Psoas muscle (tissue), 8 donors: ENCODE data around the gene SHROOM3. TPM values are rescaled to one million over a fixed set of nuclear protein-coding genes. Genes with fewer than 3 reads are reported as not detected.

Experiments used
- ATAC-seq, 4 donors: fragments of 200-7000 bp; cut with Tn5 transposase; one replicate each; pipeline ENCODE4 v1.9.1; 2020; ENCODE audit warnings: moderate library complexity in 3 of 4, mild to moderate bottlenecking in 2 of 4
- DNase-seq, 2 donors: peaks; one replicate each; pipeline ENCODE4 v3.0.0-alpha.2; 2020
- H3K27ac ChIP-seq: fragments of 200-600 bp; one replicate; pipeline ENCODE4 v1.8.0; 2022
- H3K27me3 ChIP-seq, 3 donors: fragments of 200-600 bp in 1 of 3; one replicate each; pipeline versions ENCODE4 v1.6.1 to v1.8.0; 2013 to 2022; ENCODE audit warnings: low read length in 2 of 3, mild to moderate bottlenecking in 2 of 3, moderate library complexity in 1 of 3; ENCODE audit not compliant: insufficient read depth in 3 of 3
- H3K36me3 ChIP-seq, 2 donors: fragments of 200-600 bp in 1 of 2; one replicate each; pipeline versions ENCODE4 v1.6.1 to v1.8.0; 2013 to 2022; ENCODE audit warnings: low read depth in 1 of 2, mild to moderate bottlenecking in 1 of 2, moderate library complexity in 1 of 2; ENCODE audit not compliant: insufficient read depth in 1 of 2
- H3K4me1 ChIP-seq: fragments of 200-600 bp; one replicate; pipeline ENCODE4 v1.8.0; 2022
- H3K4me3 ChIP-seq: fragments of 200-600 bp; one replicate; pipeline ENCODE4 v1.8.0; 2022; ENCODE audit warnings: mild to moderate bottlenecking
- H3K9me3 ChIP-seq: fragments of 200-600 bp; one replicate; pipeline ENCODE4 v1.8.0; 2022
- CTCF ChIP-seq: fragments of 200-600 bp; IDR thresholded peaks from one replicate; pipeline ENCODE4 v1.8.0; 2022; ENCODE audit warnings: antibody characterized with exemption
- WGBS, 3 donors: extraction: QIAGEN DNeasy Blood & Tissue Kit; methylation state at CpG; one replicate each; pipeline versions ENCODE4 v1.1.6 to v1.1.7; 2013; 5-methylcytosine and 5-hydroxymethylcytosine counted together
- intact Hi-C, 2 donors: fragments of 100-400 bp; cut with DNase I; formaldehyde crosslinking; loops; one replicate each; pipeline versions ENCODE4 v1.11.0 to v1.14.2; 2022
- polyA plus RNA-seq, 3 donors: library from polyadenylated mRNA; stranded (reverse); fragments of 200-250 nt; gene quantifications; one replicate each; pipeline ENCODE4 v1.2.3, GENCODE V29; 2013
- total RNA-seq, 4 donors: library from RNA; stranded (reverse); fragmentation: NEBNext Ultra II Directional in 2 of 4; extraction: Animal tissue kit (Norgen Biotek cat#: 25700) in 2 of 4; gene quantifications; one replicate each; pipeline versions ENCODE4 v1.2.1 to v1.2.4, GENCODE V29; 2021 to 2023
- donor health status: healthy with polysubstance abuse.
- donor health status: DM: no; HTN: no; CAD: no; lungs with moderate emphysema.
- donor health status: Bipolar disorder and iron deficiency.
- donor health status: healthy.
- donor health status: DM: yes; HTN: yes; CAD: no.
- donor health status: DM: no; HTN: no; CAD: no.
- donor health status: DM: no; HTN: no; CAD: no.
- donor health status: DM: yes; HTN: yes; CAD: no.

The SHROOM3 gene
- total and polyA plus RNA-seq, 7 donors, result 0.01 to 0.79 (median 0.06) TPM

DNA sequence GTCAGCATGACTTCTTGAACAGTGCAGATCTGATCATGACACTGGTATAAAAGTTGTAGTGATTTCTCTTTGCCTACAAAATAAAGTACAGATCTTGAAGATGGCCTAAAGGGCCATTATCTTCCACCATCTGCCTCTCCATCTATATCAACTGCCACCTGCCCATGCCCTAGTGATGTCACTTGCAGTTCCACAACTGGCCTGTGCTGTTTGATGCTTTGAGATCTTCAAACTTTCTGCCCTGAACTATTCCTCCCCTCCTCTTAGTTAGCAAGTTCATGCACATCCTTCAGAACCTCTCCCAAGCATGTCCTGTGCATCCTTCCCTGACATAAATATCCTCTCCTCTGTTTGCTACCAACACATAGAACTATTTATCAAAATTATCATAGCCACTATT is 245.9 kb downstream of the SHROOM3 start:
- TF ChIP-seq CTCF, result no peak
- H3K36me3 ChIP-seq, result no peaks in the 10 kb centered on the region
- DNase-seq (no peak), ATAC-seq (no peak)
- H3K27ac ChIP-seq, result no peak overlapping the region
- no peaks in the 10 kb centered on the region for H3K9me3 ChIP-seq
- H3K4me1 ChIP-seq, result no peaks in the 10 kb centered on the region
- intact Hi-C loops, result no loop called here
- H3K4me3 ChIP-seq, result no peak overlapping the region
- peaks cover 0 to 10% (median 0%) of the 10 kb centered on the region in 3 donors for H3K27me3 ChIP-seq

- no peaks in the 10 kb centered on the region for H3K9me3 ChIP-seq
- H3K27ac ChIP-seq, result no peak overlapping the region
- no peaks in the 10 kb centered on the region for H3K36me3 ChIP-seq
- peaks cover 0 to 13% (median 0%) of the 10 kb centered on the region in 3 donors for H3K27me3 ChIP-seq
- H3K4me1 ChIP-seq, result no peaks in the 10 kb centered on the region
- 48 to 58% (median 57%) methylated on average over 1 of the region's 1 CpG for WGBS, 3 donors
- no peak overlapping the region for H3K4me3 ChIP-seq
- no peak for TF ChIP-seq CTCF
- intact Hi-C loops, result no loop called here
- ATAC-seq (no peak), DNase-seq (no peak)
Observed at GRCh38 chr4:76681996-76682395, 247.0 kb downstream of the SHROOM3 start.

GRCh38 chr4:76683144-76683543 is 248.1 kb downstream of the SHROOM3 start:
- H3K9me3 ChIP-seq, result no peaks in the 10 kb centered on the region
- WGBS, 3 donors, result 94 to 96% (median 95%) methylated on average over 3 of the region's 3 CpGs
- DNase-seq, result no peak
- H3K36me3 ChIP-seq, result no peaks in the 10 kb centered on the region
- peaks cover 0 to 17% (median 0%) of the 10 kb centered on the region in 3 donors for H3K27me3 ChIP-seq
- TF ChIP-seq CTCF, result no peak
- H3K27ac ChIP-seq, result no peak overlapping the region
- no peak for ATAC-seq
- no peak overlapping the region for H3K4me3 ChIP-seq
- H3K4me1 ChIP-seq, result no peaks in the 10 kb centered on the region
- intact Hi-C loops, result no loop called here

- 60 to 67% (median 66%) methylated on average over 5 of the region's 5 CpGs for WGBS, 3 donors
- TF ChIP-seq CTCF, result no peak
- Histone ChIP-seq H3K27me3 (peaks cover 2 to 59% (median 5%) of the 10 kb centered on the region in 3 donors), H3K4me3 (no peak overlapping the region), H3K27ac (no peak overlapping the region), H3K4me1 (peaks cover 12% of the 10 kb centered on the region), H3K36me3 (no peaks in the 10 kb centered on the region), H3K9me3 (no peaks in the 10 kb centered on the region)
- intact Hi-C loops, result no loop called here
- DNase-seq (no peak), ATAC-seq (no peak)
Observed at GRCh38 chr4:76687746-76688448, 252.9 kb downstream of the SHROOM3 start.

DNA sequence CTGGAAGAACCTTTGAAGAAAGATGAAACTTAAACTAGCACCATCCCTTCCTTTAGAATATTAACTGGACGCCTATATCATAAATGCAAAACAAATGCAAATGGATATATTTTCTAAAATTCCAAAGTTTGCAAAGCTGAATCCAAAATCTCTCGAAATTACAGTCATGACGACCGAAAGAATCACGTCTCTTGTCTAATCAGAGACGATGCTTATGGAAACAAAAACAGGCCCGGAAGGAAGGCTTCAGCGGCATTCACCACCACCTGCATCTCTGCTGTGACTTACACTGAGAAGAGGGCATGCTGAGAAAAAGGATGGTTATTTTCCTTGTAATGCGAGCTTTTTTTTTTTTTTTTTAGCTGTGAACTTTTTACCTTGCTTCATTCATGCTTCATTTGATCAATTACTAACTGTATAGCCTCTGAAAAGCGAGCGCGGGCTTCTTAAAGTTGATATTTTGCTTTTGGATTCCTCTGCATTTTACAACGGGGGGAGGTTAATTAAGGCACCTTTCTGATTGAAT is 253.7 kb downstream of the SHROOM3 start:
- Histone ChIP-seq H3K27me3 (peaks cover 2 to 63% (median 5%) of the 10 kb centered on the region in 3 donors), H3K4me1 (peaks cover 12% of the 10 kb centered on the region), H3K9me3 (no peaks in the 10 kb centered on the region), H3K36me3 (no peaks in the 10 kb centered on the region), H3K27ac (no peak overlapping the region), H3K4me3 (peak overlapping the region; percentile 63)
- TF ChIP-seq CTCF, result no peak
- ATAC-seq (no peak), DNase-seq (no peak)
- intact Hi-C loops, result no loop called here
- WGBS, 3 donors, result 52 to 58% (median 56%) methylated on average over 13 of the region's 13 CpGs
